GM21515 (cell line): ENCODE data around the gene CDHR1.
A peak's percentile ranks its signal among the peaks of the same experiment; 100 is the strongest.
"Not testable (repeated sequence)": the region's sequence is repeated elsewhere in the genome, so short reads cannot be mapped to it uniquely, and the experiment has no call there.

Experiments
- ATAC-seq: cut with Tn5 transposase; IDR thresholded peaks from one replicate; pipeline ENCODE4 v1.9.1; 2021; ENCODE audit not compliant: unreplicated experiment

CDHR1 gene

DNA sequence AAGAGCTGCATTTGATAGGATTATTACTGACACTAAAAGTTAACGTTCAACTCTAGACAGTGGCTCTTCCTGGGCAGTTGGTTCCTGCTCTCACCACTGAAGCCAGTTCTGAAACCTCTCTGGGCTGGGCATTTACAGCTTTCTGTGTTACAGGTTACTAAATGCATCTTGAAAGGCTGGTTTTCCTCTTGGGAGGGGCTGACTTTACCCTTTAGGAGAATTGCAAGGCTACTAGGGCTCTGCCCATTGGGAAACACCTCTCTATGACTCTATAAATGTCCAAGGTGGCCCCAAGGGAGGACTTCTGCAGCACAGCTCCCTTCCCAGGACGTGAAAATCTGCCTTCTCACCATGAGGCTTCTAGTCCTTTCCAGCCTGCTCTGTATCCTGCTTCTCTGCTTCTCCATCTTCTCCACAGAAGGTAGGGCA, 20.8 kb upstream of the CDHR1 start, which contains the start of gene GPR15LG:
Gene GPR15LG, plus strand, starts transcription at position 301 of the 429 bp plus-strand sequence. Its CDS starts 51 bp downstream, at position 352.
- ATAC-seq, result peak; percentile 34

DNA sequence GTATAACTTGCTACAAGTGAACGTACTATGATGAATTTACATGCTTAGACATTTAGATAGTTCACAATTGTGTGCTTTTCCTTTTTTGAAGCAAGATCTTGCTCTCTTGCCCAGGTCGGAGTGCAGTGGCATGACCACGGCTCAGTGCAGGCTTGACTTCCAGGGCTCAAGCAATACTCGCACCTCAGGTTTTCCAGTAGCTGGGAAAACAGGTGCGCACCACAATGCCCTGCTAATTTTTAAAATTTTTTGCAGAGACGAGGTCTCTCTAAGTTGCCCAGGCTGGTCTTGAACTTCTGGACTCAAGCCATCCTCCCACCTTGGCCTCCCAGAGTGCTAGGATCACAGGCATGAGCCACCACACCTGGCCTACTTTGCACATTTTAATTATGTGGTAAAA, 18.9 kb upstream of the CDHR1 start:
- no peak for ATAC-seq

DNA sequence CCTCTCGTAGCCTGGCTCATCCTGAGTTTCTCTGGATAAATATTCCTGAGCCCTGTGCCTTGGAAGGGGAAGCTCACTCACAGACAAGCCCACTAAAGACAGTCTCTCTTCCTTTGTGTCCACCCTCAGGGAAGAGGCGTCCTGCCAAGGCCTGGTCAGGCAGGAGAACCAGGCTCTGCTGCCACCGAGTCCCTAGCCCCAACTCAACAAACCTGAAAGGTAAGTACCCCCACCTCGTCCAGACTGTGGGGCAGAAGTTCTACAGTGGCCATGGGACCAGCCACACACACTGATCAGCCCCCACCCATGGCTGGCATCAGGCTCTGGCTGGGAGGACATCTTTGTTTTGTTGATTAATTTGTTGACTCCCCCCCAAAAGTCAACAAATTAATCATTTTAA, 18.0 kb upstream of the CDHR1 start:
- ATAC-seq, result no peak

GRCh38 chr10:84176836-84177474, 17.4 kb upstream of the CDHR1 start:
- no peak for ATAC-seq

- ATAC-seq, result no peak
Observed at GRCh38 chr10:84177541-84178141, 16.7 kb upstream of the CDHR1 start.

GRCh38 chr10:84178160-84178609, 16.2 kb upstream of the CDHR1 start:
- ATAC-seq, result no peak

- peak; percentile 91 for ATAC-seq
Observed at GRCh38 chr10:84179059-84179710, 15.2 kb upstream of the CDHR1 start.

DNA sequence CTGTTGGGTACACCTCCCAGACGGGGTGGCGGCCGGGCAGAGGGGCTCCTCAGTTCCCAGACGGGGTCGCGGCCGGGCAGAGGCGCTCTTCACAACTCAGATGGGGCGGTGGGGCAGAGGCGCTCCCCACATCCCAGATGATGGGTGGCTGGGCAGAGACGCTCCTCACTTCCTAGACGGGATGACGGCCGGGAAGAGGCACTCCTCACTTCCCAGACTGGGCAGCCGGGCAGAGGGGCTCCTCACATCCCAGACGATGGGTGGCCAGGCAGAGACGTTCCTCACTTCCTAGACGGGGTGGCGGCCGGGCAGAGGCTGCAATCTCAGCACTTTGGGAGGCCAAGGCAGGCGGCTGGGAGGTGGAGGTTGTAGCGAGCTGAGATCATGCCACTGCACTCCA, 14.0 kb upstream of the CDHR1 start:
- not testable (repeated sequence) for ATAC-seq

DNA sequence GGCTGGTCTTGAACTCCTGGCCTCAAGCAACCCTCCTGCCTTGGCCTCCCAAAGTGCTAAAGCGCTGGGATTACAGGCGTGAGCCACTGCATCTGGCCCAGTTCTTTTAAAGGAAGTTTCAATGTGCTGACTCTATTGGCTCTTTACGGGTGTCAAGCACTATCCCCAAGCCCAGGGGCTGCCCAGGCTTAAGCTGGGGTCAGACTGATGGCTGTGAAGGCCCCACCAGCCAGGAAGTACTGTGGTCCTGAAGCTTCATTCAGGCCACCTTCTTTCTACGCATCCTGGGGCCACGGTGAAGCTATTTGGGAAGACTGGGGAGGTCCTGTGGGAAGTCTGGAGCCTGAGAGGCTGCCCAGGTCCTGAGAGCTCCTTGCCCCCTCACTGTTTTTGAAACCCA, 12.7 kb upstream of the CDHR1 start:
- ATAC-seq, result no peak

DNA sequence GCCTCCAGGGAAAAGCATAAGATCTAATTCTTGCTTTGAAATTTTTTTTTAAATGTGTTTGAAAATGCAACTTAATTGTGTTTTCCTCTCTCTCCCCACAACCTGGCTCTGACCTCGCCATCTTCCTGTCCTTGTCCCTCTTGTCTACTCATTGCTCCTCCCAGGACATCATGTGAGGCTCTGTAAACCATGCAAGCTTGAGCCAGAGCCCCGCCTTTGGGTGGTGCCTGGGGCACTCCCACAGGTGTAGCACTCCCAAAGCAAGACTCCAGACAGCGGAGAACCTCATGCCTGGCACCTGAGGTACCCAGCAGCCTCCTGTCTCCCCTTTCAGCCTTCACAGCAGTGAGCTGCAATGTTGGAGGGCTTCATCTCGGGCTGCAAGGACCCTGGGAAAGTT, 9.8 kb upstream of the CDHR1 start:
- ATAC-seq, result no peak

DNA sequence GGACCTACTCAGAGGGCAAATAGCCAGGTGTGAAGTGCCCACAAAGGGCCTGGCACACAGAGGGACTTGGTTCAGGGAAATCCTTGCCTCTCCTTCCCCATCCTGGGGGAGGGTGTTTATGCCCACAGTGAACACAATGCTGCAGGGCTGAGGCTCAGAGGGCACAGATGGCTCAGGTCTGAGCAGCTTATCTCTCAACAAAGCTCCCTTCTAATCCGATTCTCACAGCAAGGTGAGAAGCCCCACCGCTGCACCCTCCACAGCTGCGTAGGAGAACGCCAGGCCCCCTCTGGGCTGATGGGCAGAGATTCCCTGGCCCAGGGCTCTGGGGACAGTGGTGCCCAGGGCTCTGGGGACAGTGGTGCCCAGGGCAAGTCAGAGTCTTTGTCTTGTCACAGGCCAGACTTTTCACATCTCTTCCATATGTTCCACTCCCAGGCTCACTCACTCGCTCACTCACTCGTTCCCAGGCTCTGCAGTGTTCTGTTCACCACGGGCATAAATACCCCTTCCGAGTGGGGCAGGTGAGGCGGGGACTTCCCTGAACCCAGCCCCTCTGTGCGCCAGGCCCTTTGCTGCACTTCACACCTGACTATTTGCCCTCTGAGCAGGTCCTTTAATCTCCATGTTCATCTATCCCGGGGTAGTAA, 8.7 kb upstream of the CDHR1 start:
- ATAC-seq, result no peak

- ATAC-seq, result no peak
Observed at GRCh38 chr10:84188815-84189214, 5.5 kb upstream of the CDHR1 start.

GRCh38 chr10:84190621-84191020, 3.7 kb upstream of the CDHR1 start:
- no peak for ATAC-seq

DNA sequence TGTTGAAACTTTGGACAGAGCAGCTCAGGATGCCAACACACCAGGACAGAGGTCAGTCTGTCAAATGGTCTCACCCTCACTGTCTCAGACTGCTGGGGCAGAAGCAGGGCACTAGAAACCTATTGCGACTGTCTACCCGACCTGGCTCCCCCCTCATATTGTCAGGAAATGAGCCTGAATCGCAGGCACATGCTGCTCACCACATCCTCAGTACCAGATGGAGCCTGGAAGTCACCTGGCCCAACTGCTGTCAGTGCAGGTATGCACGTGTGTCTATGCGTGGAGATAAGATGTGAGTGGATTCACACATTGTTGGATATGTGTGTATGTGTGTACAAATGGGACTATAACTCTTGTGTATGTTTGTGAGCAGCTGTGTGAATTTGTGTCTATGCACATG, 3.2 kb upstream of the CDHR1 start:
- ATAC-seq, result no peak

- ATAC-seq, result no peak
Observed at GRCh38 chr10:84193327-84193726, 1.0 kb upstream of the CDHR1 start.

DNA sequence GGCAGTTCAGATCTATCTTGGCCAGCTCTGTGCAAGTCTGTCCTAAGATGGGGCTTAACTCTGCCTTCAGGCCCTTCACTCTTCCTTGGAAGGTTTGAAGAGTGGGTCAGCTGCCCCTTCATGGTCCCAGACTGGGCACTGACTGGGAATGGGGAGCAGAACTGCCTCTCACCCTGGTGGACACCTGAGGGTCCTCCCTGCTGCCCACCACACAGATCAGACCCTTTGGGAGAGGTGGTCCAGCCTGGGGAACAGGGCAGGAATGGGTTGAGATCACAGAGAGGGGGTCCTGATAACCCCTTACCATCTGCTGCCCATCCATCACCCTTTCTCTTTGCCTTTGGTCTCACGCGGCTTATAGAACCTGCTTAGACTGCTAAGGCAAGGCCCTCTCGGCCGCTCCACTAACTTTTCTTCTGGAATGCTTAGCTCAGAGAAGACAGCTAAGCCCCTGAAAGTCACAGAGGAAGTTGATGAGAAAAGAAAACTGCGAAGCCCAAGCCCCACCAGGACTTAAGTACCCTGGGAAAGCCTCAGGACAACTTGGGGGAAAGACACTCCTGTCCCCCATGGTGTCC, 402 bp upstream of the CDHR1 start:
- peak; percentile 19 for ATAC-seq

DNA sequence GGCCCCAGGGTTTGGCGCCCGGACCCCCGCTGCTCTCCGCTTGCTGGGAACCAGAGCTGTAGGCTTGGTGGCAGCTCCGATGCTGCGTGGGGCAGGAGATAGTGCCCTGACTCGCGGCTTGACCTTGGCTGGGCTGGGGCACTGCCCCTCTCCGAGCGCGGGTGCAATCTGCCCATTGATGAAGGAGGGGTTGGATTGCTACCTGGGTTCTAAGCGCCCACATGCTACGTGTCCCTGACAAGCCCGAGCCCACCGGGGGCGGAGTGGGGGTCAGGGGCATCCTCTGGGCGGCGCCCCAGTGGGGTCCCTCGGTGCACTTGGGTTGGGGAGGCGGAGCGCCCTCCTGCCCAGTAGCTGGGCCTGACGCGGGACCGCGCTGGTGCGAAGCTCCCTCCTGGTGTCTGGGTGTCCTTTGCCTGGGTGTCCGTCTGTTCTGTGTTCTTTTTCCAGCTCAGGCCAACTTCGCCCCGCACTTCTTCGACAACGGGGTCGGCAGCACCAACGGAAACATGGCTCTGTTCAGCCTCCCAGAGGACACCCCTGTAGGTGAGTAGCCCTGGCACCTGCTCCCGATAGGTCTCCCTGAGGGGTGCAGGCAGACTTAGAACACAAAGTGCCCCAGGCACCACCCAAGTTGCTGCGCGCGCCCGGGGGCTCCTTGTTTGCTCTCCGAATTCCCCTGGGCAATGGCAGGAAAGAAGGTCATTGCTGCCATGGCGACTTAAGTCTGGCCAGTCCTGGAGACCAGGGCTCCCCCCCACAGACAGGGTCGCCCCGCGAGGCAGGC, 900 bp downstream of the CDHR1 start:
- ATAC-seq, result no peak

- no peak for ATAC-seq
Observed at GRCh38 chr10:84196083-84196482, 1.7 kb downstream of the CDHR1 start.

DNA sequence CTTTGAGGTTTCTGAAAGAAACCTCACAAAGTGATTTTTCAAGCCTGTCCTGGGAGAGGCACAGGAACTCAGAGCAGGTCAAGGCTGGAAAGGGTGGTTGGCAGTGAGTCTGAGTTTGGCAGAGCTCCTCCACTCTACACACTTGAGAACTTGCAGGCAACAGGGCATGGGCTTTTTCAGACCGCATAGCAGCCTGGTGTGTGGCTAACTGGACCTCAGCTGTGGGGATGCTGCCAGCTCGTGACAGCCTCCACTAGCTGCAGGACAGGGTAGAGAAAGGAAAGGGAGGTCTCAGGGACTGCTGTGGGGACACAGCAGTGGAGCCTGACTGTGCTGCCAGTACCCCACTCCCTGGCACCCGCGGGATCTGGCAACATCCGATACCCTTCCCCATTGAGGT, 2.6 kb downstream of the CDHR1 start:
- no peak for ATAC-seq

GRCh38 chr10:84197643-84198042, 3.3 kb downstream of the CDHR1 start:
- ATAC-seq, result no peak
